ENCODE measurements around the gene HCFC2. TPM values are rescaled to one million over a fixed set of nuclear protein-coding genes. Genes with fewer than 3 reads are reported as not detected.
A peak's percentile ranks its signal among the peaks of the same experiment; 100 is the strongest.

The HCFC2 gene
- total RNA-seq, 2 donors from 2014 or later = 2.2 to 3.4 TPM

DNA sequence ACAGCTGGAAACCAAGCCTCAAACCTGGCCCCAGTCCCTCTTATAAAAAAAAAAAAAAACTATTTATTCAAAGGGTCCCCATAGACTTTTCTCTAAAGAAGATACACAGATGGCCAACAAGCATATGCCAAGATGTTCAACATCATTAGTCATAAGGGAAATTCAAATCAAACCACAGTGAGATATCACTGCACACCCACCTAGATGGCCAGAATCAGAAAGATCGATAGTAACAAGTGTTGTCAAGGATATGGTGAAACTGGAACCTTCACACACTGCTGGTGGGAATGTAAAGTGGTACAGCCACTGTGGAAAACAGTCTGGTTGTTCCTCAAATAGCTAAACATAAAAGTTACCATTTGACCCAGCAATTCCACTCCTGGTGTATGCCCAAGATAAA is 79.6 kb downstream of the HCFC2 start:
- no peak for DNase-seq
- peaks cover 28% of the 10 kb centered on the region for H3K27me3 Mint-ChIP-seq (ENCODE audit: insufficient read depth)
- H3K4me1 Mint-ChIP-seq = peaks cover 2% of the 10 kb centered on the region
- no peak overlapping the region for H3K4me3 ChIP-seq (ENCODE audit: low read length)
- no peaks in the 10 kb centered on the region for H3K9me3 ChIP-seq (ENCODE audit: control insufficient read depth, low read length)
- no peaks in the 10 kb centered on the region for H3K36me3 Mint-ChIP-seq (ENCODE audit: low read depth)
- no peak overlapping the region for H3K27ac ChIP-seq (ENCODE audit: low read depth, low read length)
- TF ChIP-seq, protein P1, sequence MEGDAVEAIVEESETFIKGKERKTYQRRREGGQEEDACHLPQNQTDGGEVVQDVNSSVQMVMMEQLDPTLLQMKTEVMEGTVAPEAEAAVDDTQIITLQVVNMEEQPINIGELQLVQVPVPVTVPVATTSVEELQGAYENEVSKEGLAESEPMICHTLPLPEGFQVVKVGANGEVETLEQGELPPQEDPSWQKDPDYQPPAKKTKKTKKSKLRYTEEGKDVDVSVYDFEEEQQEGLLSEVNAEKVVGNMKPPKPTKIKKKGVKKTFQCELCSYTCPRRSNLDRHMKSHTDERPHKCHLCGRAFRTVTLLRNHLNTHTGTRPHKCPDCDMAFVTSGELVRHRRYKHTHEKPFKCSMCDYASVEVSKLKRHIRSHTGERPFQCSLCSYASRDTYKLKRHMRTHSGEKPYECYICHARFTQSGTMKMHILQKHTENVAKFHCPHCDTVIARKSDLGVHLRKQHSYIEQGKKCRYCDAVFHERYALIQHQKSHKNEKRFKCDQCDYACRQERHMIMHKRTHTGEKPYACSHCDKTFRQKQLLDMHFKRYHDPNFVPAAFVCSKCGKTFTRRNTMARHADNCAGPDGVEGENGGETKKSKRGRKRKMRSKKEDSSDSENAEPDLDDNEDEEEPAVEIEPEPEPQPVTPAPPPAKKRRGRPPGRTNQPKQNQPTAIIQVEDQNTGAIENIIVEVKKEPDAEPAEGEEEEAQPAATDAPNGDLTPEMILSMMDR (conservative IDR thresholded peaks at IDR 0.05) = no peak
- no peak overlapping the region for H3K4me3 Mint-ChIP-seq
- no peaks in the 10 kb centered on the region for H3K36me3 ChIP-seq (ENCODE audit: control insufficient read depth, insufficient read depth, low read length)
- no peaks in the 10 kb centered on the region for H3K4me1 ChIP-seq (ENCODE audit: control insufficient read depth, insufficient read depth, low read length)
- no peaks in the 10 kb centered on the region for H3K27me3 ChIP-seq (ENCODE audit: control insufficient read depth, insufficient read depth, low read length, poor library complexity, severe bottlenecking)
- H3K27ac Mint-ChIP-seq = no peak overlapping the region
- H3K9ac ChIP-seq (ENCODE audit: extremely low read depth, low read length, poor library complexity, severe bottlenecking) = no peak overlapping the region
- WGBS, 2 experiments (ENCODE audit: insufficient coverage in 1 of 2, insufficient read length in 1 of 2) = 88% methylated on average over 1 of the region's 1 CpG; no CpG with 5 or more reads in 1 of the 2 experiments
- H3K9me3 Mint-ChIP-seq = peaks cover 7% of the 10 kb centered on the region

DNA sequence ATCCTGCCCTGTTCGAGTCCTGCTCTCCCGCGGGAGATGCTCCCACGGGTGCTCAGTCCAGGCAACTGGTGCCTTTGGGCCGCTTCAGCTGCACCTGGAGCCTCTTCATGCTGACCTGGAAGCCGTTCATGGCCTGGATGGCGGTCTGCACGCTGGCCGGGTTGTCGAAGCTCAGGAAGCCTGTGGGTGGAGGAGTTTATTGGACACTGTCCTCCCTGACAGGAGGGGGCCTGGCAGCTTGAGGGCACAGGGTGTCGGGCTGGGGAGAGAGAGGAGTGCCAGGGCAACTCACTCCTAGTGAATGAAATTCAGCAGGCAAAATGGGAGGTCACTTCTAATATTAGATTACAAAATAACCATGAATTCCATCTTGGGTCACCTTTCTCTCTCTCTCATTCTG is 83.0 kb downstream of the HCFC2 start:
- Mint-ChIP-seq H3K36me3 (ENCODE audit: low read depth) (no peaks in the 10 kb centered on the region), H3K4me1 (peaks cover 14% of the 10 kb centered on the region), H3K4me3 (no peak overlapping the region), H3K27me3 (ENCODE audit: insufficient read depth) (peaks cover 10% of the 10 kb centered on the region), H3K27ac (no peak overlapping the region), H3K9me3 (peaks cover 7% of the 10 kb centered on the region)
- no peaks in the 10 kb centered on the region for H3K36me3 ChIP-seq (ENCODE audit: control insufficient read depth, insufficient read depth, low read length)
- H3K4me1 ChIP-seq (ENCODE audit: control insufficient read depth, insufficient read depth, low read length) = no peaks in the 10 kb centered on the region
- H3K9ac ChIP-seq (ENCODE audit: extremely low read depth, low read length, poor library complexity, severe bottlenecking) = no peak overlapping the region
- WGBS, 2 experiments (ENCODE audit: insufficient coverage in 1 of 2, insufficient read length in 1 of 2) = 94% methylated on average over 6 to 11 of the region's 11 CpGs
- no peak for DNase-seq
- TF ChIP-seq, protein P1 (conservative IDR thresholded peaks at IDR 0.05) = no peak
- no peaks in the 10 kb centered on the region for H3K9me3 ChIP-seq (ENCODE audit: control insufficient read depth, low read length)
- no peak overlapping the region for H3K27ac ChIP-seq (ENCODE audit: low read depth, low read length)
- H3K27me3 ChIP-seq (ENCODE audit: control insufficient read depth, insufficient read depth, low read length, poor library complexity, severe bottlenecking) = no peaks in the 10 kb centered on the region
- H3K4me3 ChIP-seq (ENCODE audit: low read length) = no peak overlapping the region

DNA sequence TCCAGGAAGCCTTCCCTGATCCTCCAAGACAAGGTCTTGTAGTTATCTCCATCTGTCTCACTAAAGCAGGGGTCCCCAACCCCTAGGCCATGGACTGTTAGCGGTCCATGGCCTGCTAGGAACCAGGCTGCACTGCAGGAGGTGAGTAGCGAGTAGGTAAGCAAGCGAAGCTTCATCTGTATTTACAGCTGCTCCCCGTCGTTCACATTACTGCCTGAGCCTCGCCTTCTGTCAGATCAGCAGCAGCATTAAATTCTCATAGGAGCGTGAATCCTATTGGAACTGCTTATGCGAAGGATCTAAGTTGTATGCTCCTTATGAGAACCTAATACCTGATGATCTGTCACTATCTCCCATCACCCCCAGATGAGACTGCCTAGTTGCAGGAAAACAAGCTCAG is 86.1 kb downstream of the HCFC2 start:
- Histone ChIP-seq H3K27me3 (ENCODE audit: control insufficient read depth, insufficient read depth, low read length, poor library complexity, severe bottlenecking) (no peaks in the 10 kb centered on the region), H3K27ac (ENCODE audit: low read depth, low read length) (no peak overlapping the region), H3K9ac (ENCODE audit: extremely low read depth, low read length, poor library complexity, severe bottlenecking) (no peak overlapping the region), H3K36me3 (ENCODE audit: control insufficient read depth, insufficient read depth, low read length) (no peaks in the 10 kb centered on the region), H3K9me3 (ENCODE audit: control insufficient read depth, low read length) (no peaks in the 10 kb centered on the region), H3K4me1 (ENCODE audit: control insufficient read depth, insufficient read depth, low read length) (peaks cover 9% of the 10 kb centered on the region), H3K4me3 (ENCODE audit: low read length) (no peak overlapping the region)
- Mint-ChIP-seq H3K27me3 (ENCODE audit: insufficient read depth) (peaks cover 13% of the 10 kb centered on the region), H3K9me3 (peaks cover 4% of the 10 kb centered on the region), H3K4me1 (peaks cover 25% of the 10 kb centered on the region), H3K27ac (no peak overlapping the region), H3K36me3 (ENCODE audit: low read depth) (no peaks in the 10 kb centered on the region), H3K4me3 (no peak overlapping the region)
- TF ChIP-seq, protein P1 (conservative IDR thresholded peaks at IDR 0.05) = no peak
- DNase-seq = peak; percentile 39
- WGBS, 2 experiments (ENCODE audit: insufficient coverage in 1 of 2, insufficient read length in 1 of 2) = 91 to 92% methylated on average over 8 of the region's 8 CpGs

All from endodermal cell (in vitro differentiated cells).